ENCODE results near the gene PCSK1.
"Not testable (repeated sequence)": the region's sequence is repeated elsewhere in the genome, so short reads cannot be mapped to it uniquely, and the experiment has no call there.

The PCSK1 gene

GRCh38 chr5:96367337-96367736, 65.7 kb downstream of the PCSK1 start:
- DNase-seq: not testable (repeated sequence)

GRCh38 chr5:96354237-96354636, 78.8 kb downstream of the PCSK1 start:
- DNase-seq: no peak

- no peak for DNase-seq
These were observed 79.8 kb downstream of the PCSK1 start for GRCh38 chr5:96353220-96353619.

- DNase-seq: no peak
These were observed 82.4 kb downstream of the PCSK1 start for GRCh38 chr5:96350678-96351077.

GRCh38 chr5:96348536-96348935, 84.5 kb downstream of the PCSK1 start:
- DNase-seq: no peak

- no peak for DNase-seq
These were observed 85.4 kb downstream of the PCSK1 start for GRCh38 chr5:96347502-96348292.

GRCh38 chr5:96344678-96345577, 88.1 kb downstream of the PCSK1 start:
- no peak for DNase-seq

- DNase-seq: no peak
These were observed 90.0 kb downstream of the PCSK1 start for GRCh38 chr5:96343094-96343493.

- no peak for DNase-seq
These were observed 90.5 kb downstream of the PCSK1 start for GRCh38 chr5:96342581-96342980.

All from right forelimb (tissue), 1 donor.